Fibroblast of lung (primary cell): ENCODE data around the gene DTX2. TPM values are rescaled to one million over a fixed set of nuclear protein-coding genes. Genes with fewer than 3 reads are reported as not detected.
"Not testable (repeated sequence)": the region's sequence is repeated elsewhere in the genome, so short reads cannot be mapped to it uniquely, and the experiment has no call there.

Experiments used
- DNase-seq, 2 donors: peaks; one replicate each; pipeline versions ENCODE4 v3.0.0 to v3.0.0-alpha.2; 2010; ENCODE audit warnings: low read depth in 2 of 2
- H2AFZ ChIP-seq: 2 replicates; pipeline ENCODE4 v1.5.1; 2012; ENCODE audit warnings: low read length, control low read depth, inconsistent platforms
- H3K27ac ChIP-seq: 2 replicates; pipeline ENCODE4 v1.5.1; 2011; ENCODE audit warnings: low read length, control low read depth; ENCODE audit not compliant: insufficient read depth
- H3K27me3 ChIP-seq: 2 replicates; pipeline ENCODE4 v1.5.1; 2011; ENCODE audit warnings: mild to moderate bottlenecking, low read length; ENCODE audit not compliant: control insufficient read depth, insufficient read depth
- H3K36me3 ChIP-seq: 2 replicates; pipeline ENCODE4 v1.5.1; 2011; ENCODE audit warnings: low read length; ENCODE audit not compliant: control insufficient read depth, insufficient read depth
- H3K4me1 ChIP-seq: 2 replicates; pipeline ENCODE4 v1.5.1; 2011; ENCODE audit warnings: low read length; ENCODE audit not compliant: control insufficient read depth, insufficient read depth; ENCODE audit errors: extremely low read depth
- H3K4me2 ChIP-seq: 2 replicates; pipeline ENCODE4 v1.5.1; 2011; ENCODE audit warnings: low read length, control low read depth; ENCODE audit not compliant: insufficient read depth; ENCODE audit errors: extremely low read depth
- H3K4me3 ChIP-seq, 4 experiments: fragments of 200-600 bp in 1 of 4; sonication (generic) in 1 of 4; replicated peaks in 1 of 4; 2 replicates each; pipeline ENCODE4 v1.5.1; 2011 to 2016; ENCODE audit warnings: low read length in 4 of 4, low read depth in 3 of 4, mild to moderate bottlenecking in 3 of 4, control low read depth in 2 of 4, inconsistent platforms in 1 of 4, mixed read lengths in 1 of 4; ENCODE audit not compliant: insufficient read depth in 1 of 4; ENCODE audit errors: control extremely low read depth in 1 of 4
- H3K79me2 ChIP-seq: 2 replicates; pipeline ENCODE4 v1.5.1; 2012; ENCODE audit warnings: mild to moderate bottlenecking, low read length, inconsistent platforms; ENCODE audit not compliant: control insufficient read depth, insufficient read depth
- H3K9ac ChIP-seq: 2 replicates; pipeline ENCODE4 v1.5.1; 2011; ENCODE audit warnings: mild to moderate bottlenecking, low read length, control low read depth; ENCODE audit not compliant: insufficient read depth
- H3K9me3 ChIP-seq: 2 replicates; pipeline ENCODE4 v1.5.1; 2012; ENCODE audit warnings: low read depth, low read length; ENCODE audit not compliant: control insufficient read depth, insufficient read depth
- H4K20me1 ChIP-seq: 2 replicates; pipeline ENCODE4 v1.5.1; 2011; ENCODE audit warnings: low read length; ENCODE audit not compliant: control insufficient read depth, insufficient read depth; ENCODE audit errors: extremely low read depth
- polyA plus RNA-seq, 2 donors: library from polyadenylated mRNA; depleted of rRNA in 1 of 2; stranded (reverse) in 1 of 2; unstranded in 1 of 2; fragments of >200 nt; gene quantifications; 2 replicates each; pipeline ENCODE4 v1.2.1, GENCODE V29; 2011 to 2012; ENCODE audit warnings: missing spikeins in 1 of 2
- total RNA-seq: library from RNA; depleted of rRNA; stranded (reverse); fragments of >200 nt; gene quantifications from 2 replicates; pipeline ENCODE4 v1.2.1, GENCODE V29; 2014

The DTX2 gene
- total and polyA plus RNA-seq, 2 donors (not counting 1 experiment from before 2014, with no cell fraction given): 2.2 to 6.8 TPM

GRCh38 chr7:76445577-76446008 lies 15.9 kb upstream of the DTX2 start:
- H3K79me2 ChIP-seq, H3K27me3 ChIP-seq, H3K9me3 ChIP-seq, H3K4me1 ChIP-seq, H3K4me3 ChIP-seq, H3K36me3 ChIP-seq, H4K20me1 ChIP-seq: not testable (repeated sequence)
- peak overlapping the region; percentile 54 for H3K27ac ChIP-seq
- DNase-seq: peak; percentile 67 to 77
- peak overlapping the region; percentile 37 for H3K9ac ChIP-seq
- H3K4me2 ChIP-seq: peak overlapping the region; percentile 44
- H2AFZ ChIP-seq: peak overlapping the region; percentile 68

- not testable (repeated sequence) for H3K4me1 ChIP-seq, H3K9ac ChIP-seq, H3K27ac ChIP-seq, H3K36me3 ChIP-seq, H3K4me3 ChIP-seq, DNase-seq, H2AFZ ChIP-seq, H3K79me2 ChIP-seq, H3K9me3 ChIP-seq, H3K4me2 ChIP-seq, H3K27me3 ChIP-seq, H4K20me1 ChIP-seq
These were observed 4.5 kb upstream of the DTX2 start for GRCh38 chr7:76457017-76457416.

- H3K79me2 ChIP-seq, DNase-seq, H3K36me3 ChIP-seq, H4K20me1 ChIP-seq, H3K4me2 ChIP-seq, H3K27ac ChIP-seq, H3K27me3 ChIP-seq, H3K9ac ChIP-seq, H3K4me3 ChIP-seq, H3K4me1 ChIP-seq, H2AFZ ChIP-seq, H3K9me3 ChIP-seq: not testable (repeated sequence)
These were observed 3.0 kb upstream of the DTX2 start for GRCh38 chr7:76458504-76458903.

- not testable (repeated sequence) for DNase-seq, H3K4me1 ChIP-seq
These were observed 742 bp upstream of the DTX2 start for GRCh38 chr7:76460767-76461166.

GRCh38 chr7:76462271-76462882 lies 868 bp downstream of the DTX2 start:
- not testable (repeated sequence) for H3K27me3 ChIP-seq, H3K79me2 ChIP-seq, DNase-seq, H3K4me2 ChIP-seq, H3K4me3 ChIP-seq, H3K36me3 ChIP-seq, H3K9ac ChIP-seq, H3K9me3 ChIP-seq, H4K20me1 ChIP-seq, H3K4me1 ChIP-seq, H2AFZ ChIP-seq, H3K27ac ChIP-seq

More at GRCh38 chr7:76460767-76461166, 742 bp upstream of the DTX2 start:
- not testable (repeated sequence) for H3K9me3 ChIP-seq, H4K20me1 ChIP-seq, H3K27me3 ChIP-seq, H3K36me3 ChIP-seq, H2AFZ ChIP-seq, H3K4me2 ChIP-seq, H3K79me2 ChIP-seq, H3K4me3 ChIP-seq, H3K9ac ChIP-seq, H3K27ac ChIP-seq

- not testable (repeated sequence) for H3K4me3 ChIP-seq, H4K20me1 ChIP-seq, H3K9me3 ChIP-seq, H3K27me3 ChIP-seq, H3K4me2 ChIP-seq, H2AFZ ChIP-seq, H3K79me2 ChIP-seq, H3K9ac ChIP-seq, H3K36me3 ChIP-seq, H3K27ac ChIP-seq, H3K4me1 ChIP-seq, DNase-seq
These were observed 3.5 kb downstream of the DTX2 start for GRCh38 chr7:76464959-76465358.

- not testable (repeated sequence) for H3K36me3 ChIP-seq, H3K27ac ChIP-seq, H4K20me1 ChIP-seq, H3K9ac ChIP-seq, H2AFZ ChIP-seq, H3K27me3 ChIP-seq, H3K4me2 ChIP-seq, DNase-seq, H3K4me1 ChIP-seq, H3K79me2 ChIP-seq, H3K9me3 ChIP-seq, H3K4me3 ChIP-seq
These were observed 4.4 kb downstream of the DTX2 start for GRCh38 chr7:76465950-76466349.
